Panc1 (cell line): ENCODE data around the gene PCYT2. TPM values are rescaled to one million over a fixed set of nuclear protein-coding genes. Genes with fewer than 3 reads are reported as not detected.

ENCODE experiments used
- ATAC-seq: fragments of 200-7000 bp; cut with Tn5 transposase; 2 replicates; pipeline ENCODE4 v1.9.1; 2020; ENCODE audit warnings: mild to moderate bottlenecking, moderate library complexity
- BruUV-seq: library from RNA; stranded (reverse); fragments of 400-500 nt; replicated peaks from 2 replicates; lab custom pipeline; 2021; lab: Mats Ljungman, UMichigan
- CTCF ChIA-PET: fragments of 300-600 bp; sonication (Branson Sonifier 250); formaldehyde crosslinking; loops from one replicate; lab custom pipeline; 2022; ENCODE audit warnings: antibody characterized with exemption; lab: Charles Lee
- POLR2A ChIA-PET: fragments of 300-600 bp; sonication (Branson Sonifier 250); formaldehyde crosslinking; loops from one replicate; lab custom pipeline; 2022; ENCODE audit warnings: antibody characterized with exemption; lab: Charles Lee
- DNase-seq: peaks from one replicate; pipeline ENCODE4 v3.0.0-alpha.2; 2010; ENCODE audit warnings: low read depth, low spot score
- H3K27ac ChIP-seq: 2 replicates; pipeline ENCODE4 v1.5.1; 2011; ENCODE audit warnings: mild to moderate bottlenecking, low read length, inconsistent platforms
- H3K27me3 ChIP-seq: fragments of 200-500 bp; sonication (Bioruptor generic); 2 replicates; pipeline ENCODE4 v1.6.0; 2014; ENCODE audit warnings: low read length, inconsistent platforms; ENCODE audit not compliant: control insufficient read depth, insufficient read depth
- H3K36me3 ChIP-seq: fragments of 200-500 bp; sonication (Bioruptor generic); 2 replicates; pipeline ENCODE4 v1.5.1; 2014; ENCODE audit warnings: inconsistent platforms, mild to moderate bottlenecking, low read length, moderate library complexity; ENCODE audit not compliant: control insufficient read depth, insufficient read depth
- H3K4me1 ChIP-seq: 2 replicates; pipeline ENCODE4 v1.5.1; 2011; ENCODE audit warnings: inconsistent platforms, mild to moderate bottlenecking, low read length, moderate library complexity; ENCODE audit not compliant: control insufficient read depth, insufficient read depth
- H3K4me3 ChIP-seq, 2 experiments: 2 replicates each; pipeline ENCODE4 v1.5.1; 2011 to 2012; ENCODE audit warnings: low read depth in 2 of 2, low read length in 2 of 2, mild to moderate bottlenecking in 2 of 2, inconsistent platforms in 1 of 2, moderate library complexity in 1 of 2
- H3K9me3 ChIP-seq: fragments of 200-500 bp; sonication (Bioruptor generic); 2 replicates; pipeline ENCODE4 v1.5.1; 2014; ENCODE audit warnings: low read depth, mild to moderate bottlenecking, inconsistent platforms, low read length, moderate library complexity; ENCODE audit not compliant: control insufficient read depth, insufficient read depth
- POLR2AphosphoS5 ChIP-seq: IDR thresholded peaks from 2 replicates; pipeline ENCODE4 v1.6.1; 2012; ENCODE audit warnings: mild to moderate bottlenecking, low read depth, low read length, moderate library complexity
- SIN3A ChIP-seq: IDR thresholded peaks from 2 replicates; pipeline ENCODE4 v1.6.1; 2012; ENCODE audit warnings: low read depth, mild to moderate bottlenecking, low read length, moderate library complexity, borderline replicate concordance; ENCODE audit not compliant: insufficient read depth
- TCF7L2 ChIP-seq: IDR thresholded peaks from 2 replicates; pipeline ENCODE4 v1.6.1; 2011; ENCODE audit warnings: mild to moderate bottlenecking, low read depth, low read length, inconsistent platforms
- in situ Hi-C: cut with HindIII; loops from 2 replicates; pipeline ENCODE4 v1.10.0; 2016; ENCODE audit warnings: low sequenced_read_pairs, low pct_unique_long_range_greater_than_20kb
- intact Hi-C: fragments of 100-400 bp; cut with micrococcal nuclease; formaldehyde crosslinking; loops from one replicate; pipeline ENCODE4 v1.10.0; 2022; ENCODE audit not compliant: unreplicated experiment
- total RNA-seq: library from RNA; stranded (reverse); gene quantifications from one replicate; pipeline ENCODE4 v1.2.1, GENCODE V29; 2021; ENCODE audit not compliant: unreplicated experiment
- TF ChIP-seq, protein P1 (sequence below): fragments of 450-650 bp; IDR thresholded peaks from 2 replicates; pipeline ENCODE4 v1.5.1; 2017; ENCODE audit warnings: mild to moderate bottlenecking
- TF ChIP-seq, protein P2 (sequence below), 2 experiments: IDR thresholded peaks; 2 replicates each; pipeline ENCODE4 v1.6.1; 2011 to 2012; ENCODE audit warnings: low read depth in 2 of 2, control low read depth in 1 of 2, low read length in 1 of 2, mild to moderate bottlenecking in 1 of 2, moderate library complexity in 1 of 2; ENCODE audit not compliant: insufficient read depth in 1 of 2

PCYT2 gene
- total RNA-seq, 1 experiment from 2014 or later: 91.2 TPM

DNA sequence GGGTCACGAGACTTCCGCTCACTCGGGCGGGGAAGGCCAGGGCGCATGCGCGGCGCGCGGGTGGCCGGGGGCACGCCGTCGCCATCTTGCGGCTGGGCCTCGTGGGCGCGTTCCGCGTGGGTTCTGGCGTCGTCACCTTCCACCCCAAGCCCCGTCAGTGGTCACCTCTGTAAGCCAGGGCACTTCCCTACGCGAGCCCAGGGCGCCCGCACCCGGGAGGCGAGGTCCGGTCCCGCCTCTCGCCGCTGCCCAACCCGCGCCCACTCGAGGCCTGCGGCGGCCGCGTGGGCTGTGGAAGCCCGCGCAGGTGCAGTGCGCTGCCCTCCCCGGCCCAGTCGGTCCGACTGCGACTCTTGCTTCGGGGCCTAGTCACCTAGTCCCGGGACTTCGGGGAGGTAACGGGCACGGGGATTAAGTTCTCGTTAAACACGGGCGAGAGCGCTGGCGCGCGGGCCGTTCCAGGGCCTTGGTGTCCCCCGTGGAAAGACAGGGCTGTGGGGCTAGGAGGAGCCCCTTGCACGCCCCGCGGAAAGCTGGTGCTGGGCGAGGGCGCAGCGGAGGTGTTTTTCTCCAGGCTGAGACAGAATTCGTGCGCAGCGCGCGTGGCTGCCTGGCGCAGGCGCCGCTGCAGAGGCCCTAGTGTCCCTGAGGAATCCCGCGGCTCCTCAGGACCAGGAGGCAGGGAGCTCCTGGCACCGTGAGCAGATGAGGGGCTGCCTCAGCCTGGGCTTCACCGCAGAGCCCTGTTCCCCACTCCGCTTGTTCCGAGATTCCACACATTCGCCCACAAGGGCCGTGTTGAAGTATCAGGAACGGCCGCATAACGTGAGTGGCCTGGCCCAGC lies 39.6 kb downstream of the PCYT2 start:
- H3K27ac ChIP-seq: peak overlapping the region; percentile 97
- POLR2A ChIA-PET: no interaction called here
- H3K9me3 ChIP-seq: no peaks in the 10 kb centered on the region
- peak overlapping the region; percentile 77 to 86 for H3K4me3 ChIP-seq
- ATAC-seq (no peak), DNase-seq (no peak)
- TF ChIP-seq, protein P1, sequence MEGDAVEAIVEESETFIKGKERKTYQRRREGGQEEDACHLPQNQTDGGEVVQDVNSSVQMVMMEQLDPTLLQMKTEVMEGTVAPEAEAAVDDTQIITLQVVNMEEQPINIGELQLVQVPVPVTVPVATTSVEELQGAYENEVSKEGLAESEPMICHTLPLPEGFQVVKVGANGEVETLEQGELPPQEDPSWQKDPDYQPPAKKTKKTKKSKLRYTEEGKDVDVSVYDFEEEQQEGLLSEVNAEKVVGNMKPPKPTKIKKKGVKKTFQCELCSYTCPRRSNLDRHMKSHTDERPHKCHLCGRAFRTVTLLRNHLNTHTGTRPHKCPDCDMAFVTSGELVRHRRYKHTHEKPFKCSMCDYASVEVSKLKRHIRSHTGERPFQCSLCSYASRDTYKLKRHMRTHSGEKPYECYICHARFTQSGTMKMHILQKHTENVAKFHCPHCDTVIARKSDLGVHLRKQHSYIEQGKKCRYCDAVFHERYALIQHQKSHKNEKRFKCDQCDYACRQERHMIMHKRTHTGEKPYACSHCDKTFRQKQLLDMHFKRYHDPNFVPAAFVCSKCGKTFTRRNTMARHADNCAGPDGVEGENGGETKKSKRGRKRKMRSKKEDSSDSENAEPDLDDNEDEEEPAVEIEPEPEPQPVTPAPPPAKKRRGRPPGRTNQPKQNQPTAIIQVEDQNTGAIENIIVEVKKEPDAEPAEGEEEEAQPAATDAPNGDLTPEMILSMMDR: no peak; the same call in 1 of the 2 replicates
- TF ChIP-seq, protein P2, sequence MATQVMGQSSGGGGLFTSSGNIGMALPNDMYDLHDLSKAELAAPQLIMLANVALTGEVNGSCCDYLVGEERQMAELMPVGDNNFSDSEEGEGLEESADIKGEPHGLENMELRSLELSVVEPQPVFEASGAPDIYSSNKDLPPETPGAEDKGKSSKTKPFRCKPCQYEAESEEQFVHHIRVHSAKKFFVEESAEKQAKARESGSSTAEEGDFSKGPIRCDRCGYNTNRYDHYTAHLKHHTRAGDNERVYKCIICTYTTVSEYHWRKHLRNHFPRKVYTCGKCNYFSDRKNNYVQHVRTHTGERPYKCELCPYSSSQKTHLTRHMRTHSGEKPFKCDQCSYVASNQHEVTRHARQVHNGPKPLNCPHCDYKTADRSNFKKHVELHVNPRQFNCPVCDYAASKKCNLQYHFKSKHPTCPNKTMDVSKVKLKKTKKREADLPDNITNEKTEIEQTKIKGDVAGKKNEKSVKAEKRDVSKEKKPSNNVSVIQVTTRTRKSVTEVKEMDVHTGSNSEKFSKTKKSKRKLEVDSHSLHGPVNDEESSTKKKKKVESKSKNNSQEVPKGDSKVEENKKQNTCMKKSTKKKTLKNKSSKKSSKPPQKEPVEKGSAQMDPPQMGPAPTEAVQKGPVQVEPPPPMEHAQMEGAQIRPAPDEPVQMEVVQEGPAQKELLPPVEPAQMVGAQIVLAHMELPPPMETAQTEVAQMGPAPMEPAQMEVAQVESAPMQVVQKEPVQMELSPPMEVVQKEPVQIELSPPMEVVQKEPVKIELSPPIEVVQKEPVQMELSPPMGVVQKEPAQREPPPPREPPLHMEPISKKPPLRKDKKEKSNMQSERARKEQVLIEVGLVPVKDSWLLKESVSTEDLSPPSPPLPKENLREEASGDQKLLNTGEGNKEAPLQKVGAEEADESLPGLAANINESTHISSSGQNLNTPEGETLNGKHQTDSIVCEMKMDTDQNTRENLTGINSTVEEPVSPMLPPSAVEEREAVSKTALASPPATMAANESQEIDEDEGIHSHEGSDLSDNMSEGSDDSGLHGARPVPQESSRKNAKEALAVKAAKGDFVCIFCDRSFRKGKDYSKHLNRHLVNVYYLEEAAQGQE (IDR thresholded peaks at IDR 0.05; ENCODE audit: insufficient read depth in 1 of 2, low read depth in 2 of 2, low read length in 1 of 2): 0 out of 4 replicates have a peak, but pooled peaks of 1 of the 2 experiments have one; percentile 12
- TF ChIP-seq TCF7L2: no peak
- TF ChIP-seq POLR2AphosphoS5: peak; percentile 80
- peak; percentile 0; the same call in 1 of the 2 replicates for TF ChIP-seq SIN3A
- no TSS peak for BruUV-seq
- in situ Hi-C loops (no loop called here), intact Hi-C loops (no loop called here)
- H3K36me3 ChIP-seq: peaks cover 9% of the 10 kb centered on the region; the same call in 1 of the 2 replicates
- CTCF ChIA-PET: no interaction called here
- H3K27me3 ChIP-seq: no peaks in the 10 kb centered on the region
- H3K4me1 ChIP-seq: peaks cover 41% of the 10 kb centered on the region

DNA sequence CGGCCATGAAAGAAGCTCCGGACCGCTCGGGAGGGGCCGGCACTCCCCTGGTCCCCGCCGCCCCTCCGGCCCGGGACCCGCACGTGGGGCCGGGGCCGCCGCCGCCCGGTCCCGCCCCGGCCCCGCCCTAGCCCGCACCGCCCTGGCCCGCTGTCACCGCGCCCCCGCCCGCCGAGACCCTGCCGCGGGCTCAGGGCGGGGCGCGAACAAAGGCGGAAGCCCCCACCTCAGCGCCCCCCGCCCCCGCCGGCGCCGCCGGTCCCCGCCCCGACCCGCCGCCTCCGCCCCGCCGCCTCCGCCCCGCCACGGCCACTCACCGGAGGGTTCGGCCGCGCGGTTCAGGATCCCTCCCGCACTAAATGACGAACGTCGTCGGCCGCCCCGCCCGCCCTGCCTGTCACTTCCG lies 40.2 kb downstream of the PCYT2 start, which contains the start of gene ARHGDIA:
ARHGDIA (minus strand) TSS at position 357 of the 406 bp plus-strand sequence. CDS start 1,407 bp downstream, outside the sequence.
- ChIA-PET POLR2A (interaction anchor here (0.6 kb wide), 1 partner anchor 1241 kb away, joined by 3 read pairs; no protein-coding TSS in a partner anchor), CTCF (no interaction called here)
- H3K36me3 ChIP-seq: peaks cover 9% of the 10 kb centered on the region; the same call in 1 of the 2 replicates
- intact Hi-C loops (no loop called here), in situ Hi-C loops (no loop called here)
- 0 out of 2 replicates have a peak, but pooled peaks have one; percentile 49 for TF ChIP-seq SIN3A
- TF ChIP-seq, protein P1: no peak
- no peaks in the 10 kb centered on the region for H3K27me3 ChIP-seq
- no TSS peak for BruUV-seq
- DNase-seq: no peak
- H3K4me3 ChIP-seq: peak within 1 kb of the TSS; percentile 77 to 93
- H3K9me3 ChIP-seq: no peaks in the 10 kb centered on the region
- ATAC-seq: peak; percentile 31
- peak within 1 kb of the TSS; percentile 98 for H3K27ac ChIP-seq
- H3K4me1 ChIP-seq: peaks cover 47% of the 10 kb centered on the region
